Measurements from ENCODE around the gene CCDC85A.

The CCDC85A gene

DNA sequence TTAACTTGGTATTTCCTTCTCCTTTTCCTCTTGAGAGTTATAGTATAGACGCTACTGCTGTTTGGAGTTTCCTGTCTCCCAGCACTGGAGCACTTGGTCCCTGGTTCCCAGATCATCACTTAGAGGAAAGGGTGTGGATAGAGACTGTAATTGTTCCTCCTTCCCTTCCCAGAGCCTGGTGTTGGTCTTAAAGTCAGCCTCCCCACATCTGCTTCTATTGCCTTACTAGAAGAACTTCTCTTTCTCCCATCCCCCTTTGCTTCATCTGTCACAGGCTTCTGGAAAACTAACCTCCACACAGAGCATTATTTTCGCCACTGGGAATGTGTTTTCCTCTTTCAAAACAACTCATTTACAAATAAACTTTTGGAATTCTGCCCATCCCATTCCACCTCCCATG, 131.0 kb downstream of the CCDC85A start:
- no peak for DNase-seq

DNA sequence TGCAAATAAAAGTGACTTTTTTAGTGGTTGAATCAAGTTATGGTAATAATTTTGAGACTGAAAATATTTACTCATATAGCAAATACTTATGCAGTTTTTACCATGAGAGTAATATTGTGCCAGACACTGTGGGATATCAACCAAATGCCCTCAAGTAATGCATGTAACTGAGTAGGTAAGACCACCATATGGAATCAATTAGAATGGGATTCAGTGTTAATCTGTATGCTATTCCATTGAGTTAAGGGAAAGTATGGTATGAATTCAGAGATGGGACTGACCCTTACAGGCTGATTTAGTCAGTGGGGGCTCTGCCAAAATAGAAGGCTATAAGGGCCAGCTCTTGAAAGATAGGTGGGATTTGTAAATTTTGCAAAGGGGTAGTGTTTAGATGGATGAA, 131.6 kb downstream of the CCDC85A start:
- no peak for DNase-seq

DNA sequence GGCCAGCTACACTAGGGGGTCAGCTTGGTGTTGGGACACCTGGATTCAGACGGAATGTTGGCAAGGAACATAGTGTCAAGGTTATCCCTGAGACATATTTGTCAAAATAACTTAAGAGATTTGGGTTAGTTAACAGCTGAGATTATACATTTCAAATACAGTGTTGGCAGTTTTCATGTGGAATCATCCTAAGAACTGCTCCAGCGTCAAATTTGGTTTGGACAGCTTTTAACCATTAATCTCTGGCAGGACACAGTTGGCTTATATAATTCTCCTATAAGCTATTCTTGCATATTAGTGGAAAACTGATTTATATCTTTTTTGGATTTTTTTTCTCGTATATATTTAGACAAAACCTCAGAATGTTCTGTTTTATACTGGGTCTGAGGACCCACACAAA, 132.2 kb downstream of the CCDC85A start:
- no peak for DNase-seq

DNA sequence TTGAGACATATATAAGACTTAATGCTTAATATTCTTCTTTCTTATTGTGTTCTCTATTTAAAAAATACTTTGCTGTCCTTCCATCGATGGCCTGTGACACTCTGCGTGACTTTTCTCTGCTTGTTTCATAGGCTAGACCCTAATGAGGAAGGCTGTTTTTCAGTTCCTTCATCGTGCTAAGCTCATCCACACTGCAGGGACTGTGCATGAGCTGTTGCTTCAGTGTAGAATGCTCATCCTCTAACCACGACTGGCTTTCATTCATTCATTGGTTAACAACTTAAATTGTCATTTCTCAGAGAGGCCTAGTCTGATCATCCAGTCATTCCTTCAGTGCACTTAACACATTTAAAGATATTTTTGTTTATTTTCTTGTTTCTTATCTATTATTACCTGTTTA, 134.4 kb downstream of the CCDC85A start:
- DNase-seq, result no peak

DNA sequence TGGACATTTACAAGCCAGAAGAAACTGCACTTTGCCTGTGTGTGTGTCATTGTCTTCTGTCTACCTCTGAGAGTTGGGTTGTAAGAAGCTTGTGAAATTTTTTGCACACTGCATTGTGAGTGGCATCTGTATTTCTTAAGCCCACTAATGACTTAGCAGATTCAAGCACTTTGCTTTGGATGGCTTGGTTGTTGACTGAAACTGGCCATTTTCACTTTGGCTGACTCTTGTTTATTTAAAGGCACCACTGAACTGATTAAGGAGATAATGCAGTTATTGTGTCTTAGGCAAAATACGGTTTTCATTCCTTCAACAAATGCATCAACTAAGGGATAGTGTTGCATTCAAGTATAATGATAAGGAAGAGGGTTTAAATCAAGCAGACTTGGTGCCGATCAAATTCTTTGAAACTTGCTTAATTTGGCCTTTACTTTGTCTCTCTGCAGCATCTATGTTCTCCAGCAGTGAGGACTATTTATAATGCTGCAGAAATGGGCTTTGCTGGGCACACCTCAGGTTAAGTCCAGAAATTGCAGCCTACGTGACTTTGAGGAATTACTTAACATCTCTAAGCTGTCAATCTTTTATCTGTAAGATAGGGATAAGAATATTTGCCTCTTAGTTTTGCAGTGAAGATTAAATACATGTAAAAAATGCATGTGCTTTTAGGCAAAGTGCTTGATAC, 142.0 kb downstream of the CCDC85A start:
- DNase-seq, result no peak

DNA sequence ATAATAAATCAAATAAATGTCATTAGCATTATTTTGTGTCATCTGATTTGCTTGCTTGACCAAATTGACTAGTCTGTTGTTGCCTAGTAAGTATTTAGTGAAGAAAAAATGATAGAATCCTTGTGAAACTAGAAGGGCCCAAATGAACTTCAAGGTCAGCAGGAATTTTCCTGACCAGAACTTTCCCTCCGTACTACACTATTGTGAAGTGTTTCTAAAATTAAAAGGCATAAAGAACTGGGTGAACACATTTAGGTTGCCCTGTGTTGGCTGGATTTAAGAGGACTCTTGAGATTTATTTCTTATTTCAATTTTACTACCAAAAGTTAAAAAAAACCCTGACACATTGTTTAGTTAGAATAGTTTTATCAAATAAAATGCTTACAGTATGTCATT, 142.6 kb downstream of the CCDC85A start:
- DNase-seq, result no peak

DNA sequence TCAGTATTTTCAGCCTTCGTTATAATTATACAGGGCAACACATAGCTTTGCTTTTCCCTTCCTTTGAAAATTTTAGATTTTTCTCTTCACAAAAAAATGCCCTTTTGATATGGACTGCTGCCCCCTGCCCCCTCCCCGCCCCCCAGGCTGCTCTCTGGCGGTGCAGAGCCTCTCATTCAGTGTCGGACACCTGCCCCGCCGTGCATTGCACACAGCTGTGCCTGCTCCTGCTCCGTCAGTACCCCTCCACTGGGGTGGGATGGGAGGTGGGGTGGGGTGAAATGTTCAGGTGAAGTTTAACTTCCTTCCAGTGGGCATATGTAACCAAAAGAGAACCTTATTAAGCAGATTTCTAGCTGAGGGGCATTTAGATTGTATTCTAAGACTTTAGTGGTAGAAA, 148.0 kb downstream of the CCDC85A start:
- no peak for DNase-seq

DNA sequence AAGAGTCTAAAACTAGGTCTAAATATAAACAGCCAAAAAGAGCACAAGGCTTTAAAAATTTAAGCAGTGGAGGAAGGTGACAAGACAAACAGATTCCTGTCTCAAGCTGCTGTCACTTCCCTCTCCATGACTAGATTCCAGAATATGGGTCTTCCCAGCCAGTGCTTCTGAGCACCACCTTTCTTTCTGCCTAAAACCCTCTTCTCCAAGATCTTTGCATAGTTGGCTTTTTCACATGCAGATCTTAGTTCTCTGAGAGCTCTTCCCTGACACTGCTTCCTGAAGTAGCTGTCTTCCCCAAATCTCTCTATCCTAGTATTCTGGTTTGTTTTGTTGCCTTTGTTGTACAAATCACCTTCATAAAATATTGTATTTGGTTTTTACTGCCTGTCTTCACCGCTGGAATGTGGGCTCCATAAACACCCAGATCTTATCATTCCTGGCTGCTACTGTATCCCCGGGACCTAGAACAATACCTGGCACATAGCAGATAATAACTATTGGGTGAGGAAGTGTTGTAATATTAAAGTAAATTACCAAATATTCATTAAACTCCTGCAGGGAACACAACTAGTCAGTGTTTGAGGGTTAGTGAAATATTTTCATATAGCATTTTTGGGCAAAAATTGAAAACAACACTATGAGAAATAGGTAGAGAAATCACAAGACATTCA, 150.2 kb downstream of the CCDC85A start:
- no peak for DNase-seq

DNA sequence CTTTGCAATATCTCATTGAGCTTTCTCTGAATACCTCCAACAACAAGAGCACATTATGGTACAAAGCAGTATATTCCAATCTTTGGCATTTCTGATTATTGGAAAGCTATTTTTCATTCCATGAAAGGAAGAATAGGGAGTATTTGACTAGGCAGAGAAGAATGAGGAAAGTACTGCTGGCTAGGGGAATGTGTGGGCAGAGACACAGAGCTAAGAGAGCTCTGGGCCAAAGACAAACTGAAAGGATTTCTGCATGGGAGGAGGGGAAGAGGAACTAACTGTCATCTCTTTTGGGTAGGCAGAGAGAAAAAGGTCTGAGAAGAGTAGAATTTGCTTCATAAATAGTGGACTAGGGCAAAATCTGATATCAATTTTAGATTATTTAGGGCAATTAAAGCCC, 150.8 kb downstream of the CCDC85A start:
- DNase-seq, result no peak

DNA sequence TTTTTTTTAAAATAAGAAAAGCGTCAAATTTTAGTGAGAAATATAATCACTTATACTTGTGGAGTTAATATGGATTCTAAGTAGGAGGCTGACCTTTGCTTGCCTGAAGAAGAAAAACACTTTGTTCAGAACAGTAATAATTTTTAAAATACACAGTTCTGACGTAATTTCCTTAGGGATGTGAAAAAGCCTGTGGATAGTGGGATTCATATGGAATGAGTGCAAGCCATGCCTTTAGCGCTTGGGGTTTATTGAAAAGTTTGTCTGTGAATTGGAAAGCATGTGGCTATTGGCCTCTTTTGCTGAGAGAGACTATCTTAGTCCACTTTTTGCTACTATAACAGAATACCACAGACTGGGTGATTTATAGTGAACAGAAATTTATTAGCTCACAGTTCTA, 151.3 kb downstream of the CCDC85A start:
- DNase-seq, result no peak

DNA sequence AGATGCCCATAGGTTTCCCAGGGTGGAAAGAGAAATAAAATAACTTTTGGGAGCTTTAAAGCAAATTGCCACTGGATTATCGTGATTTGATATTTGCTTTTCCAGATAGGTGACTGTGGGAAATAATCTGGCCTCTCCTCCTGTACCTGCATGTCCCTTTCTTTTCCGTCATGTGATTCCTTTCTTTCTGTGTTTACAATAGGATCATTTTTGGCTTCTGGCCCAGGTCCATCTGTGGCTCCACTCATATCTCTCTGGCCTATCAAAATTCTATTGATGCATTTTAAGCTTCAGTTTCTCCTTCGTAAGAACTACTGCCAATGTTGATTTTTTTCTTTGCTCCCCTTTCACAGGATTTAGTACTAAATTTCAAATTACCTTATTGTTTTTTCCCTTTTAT, 153.6 kb downstream of the CCDC85A start:
- DNase-seq, result no peak

DNA sequence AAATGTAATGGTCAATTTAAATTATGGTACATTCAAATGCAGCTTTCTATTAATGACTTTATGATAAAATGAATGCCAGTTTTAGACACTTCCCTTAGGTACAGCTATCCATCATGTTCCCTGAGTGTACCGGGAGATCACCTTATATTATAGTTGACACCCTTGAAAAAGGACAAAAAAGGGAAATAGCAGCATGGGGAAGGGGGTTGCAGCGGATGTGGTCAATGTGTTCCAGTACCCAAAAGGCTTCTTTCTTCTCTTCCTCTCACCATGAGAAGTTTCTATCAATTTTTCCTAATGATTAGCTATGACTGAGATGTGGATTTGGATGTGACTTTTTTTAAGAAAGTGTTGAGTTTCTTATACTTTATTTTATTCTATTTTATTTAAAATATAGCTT, 154.4 kb downstream of the CCDC85A start:
- DNase-seq, result no peak

DNA sequence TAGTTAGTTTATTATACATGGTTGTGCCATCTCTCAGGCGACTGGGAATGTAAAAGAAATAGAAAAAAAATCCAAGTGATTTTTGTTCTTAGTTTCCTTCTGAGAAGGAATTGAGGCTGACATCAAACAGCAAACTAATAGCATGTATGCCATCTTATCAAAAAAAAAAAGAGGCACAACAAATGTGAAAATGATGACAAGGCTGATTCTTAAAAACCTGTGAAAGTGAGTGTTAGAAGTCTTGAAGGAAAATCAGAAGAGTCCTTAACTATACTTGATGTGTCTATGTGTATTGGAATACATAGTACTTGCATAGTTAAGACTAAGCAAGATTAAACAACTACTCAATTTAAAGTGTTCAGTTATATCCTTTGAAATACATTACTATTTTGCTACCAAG, 161.0 kb downstream of the CCDC85A start:
- DNase-seq, result no peak

DNA sequence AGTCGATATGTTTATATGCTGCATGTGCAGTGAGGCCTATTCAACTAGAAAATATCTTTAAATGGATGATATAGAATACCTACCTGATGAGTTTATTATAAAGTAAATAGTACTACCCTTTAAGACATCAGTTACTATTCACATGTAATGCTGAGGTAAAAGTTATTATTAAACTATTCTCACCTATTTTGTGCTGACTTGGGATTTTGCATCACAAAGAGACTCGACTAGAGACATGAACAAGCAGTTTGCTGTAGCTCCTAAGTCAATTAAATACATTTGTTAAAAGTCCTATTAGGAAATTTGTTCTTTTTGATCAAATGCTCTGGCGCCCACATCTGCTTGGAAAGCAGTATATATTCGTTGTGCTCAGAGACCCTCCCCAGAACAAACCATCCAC, 164.1 kb downstream of the CCDC85A start:
- no peak for DNase-seq

DNA sequence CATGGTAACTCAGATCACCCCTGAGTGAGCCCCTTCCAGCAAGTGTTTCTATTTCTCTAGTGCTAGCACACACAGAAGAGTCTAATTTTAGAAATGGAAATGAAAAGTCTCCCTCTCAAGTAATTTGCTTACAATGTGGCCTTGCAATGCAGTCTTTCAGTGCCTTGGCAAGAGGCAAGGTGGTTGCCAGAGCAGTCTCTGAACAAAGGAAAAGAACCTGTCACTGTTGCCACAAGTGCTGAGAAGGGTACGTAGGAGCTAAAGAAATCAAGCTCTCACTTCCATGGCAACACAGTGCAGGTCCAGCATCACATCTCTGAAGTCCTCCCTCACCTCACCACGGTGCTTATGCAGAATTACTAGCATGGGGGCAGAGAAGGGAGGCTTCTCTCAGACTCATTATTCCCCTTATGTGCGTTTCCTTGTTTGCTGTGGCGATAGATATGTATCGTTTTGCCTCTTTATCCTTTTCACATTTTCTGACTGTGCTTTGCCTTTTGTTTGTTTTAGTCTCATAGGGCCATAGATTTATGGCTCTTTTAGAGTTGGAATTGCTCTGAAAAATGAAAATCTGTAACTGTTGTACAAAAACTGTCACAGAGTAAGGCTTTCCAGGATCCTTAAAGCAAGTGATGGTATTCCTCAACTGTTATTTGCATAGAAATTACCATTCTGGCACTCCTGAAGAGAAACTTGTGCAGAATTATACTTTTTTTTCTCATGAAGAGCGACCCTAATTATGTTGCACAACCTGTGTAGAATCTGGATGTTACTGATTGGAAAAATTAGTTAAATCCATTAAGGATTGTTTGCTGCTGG, 164.8 kb downstream of the CCDC85A start:
- DNase-seq, result no peak

DNA sequence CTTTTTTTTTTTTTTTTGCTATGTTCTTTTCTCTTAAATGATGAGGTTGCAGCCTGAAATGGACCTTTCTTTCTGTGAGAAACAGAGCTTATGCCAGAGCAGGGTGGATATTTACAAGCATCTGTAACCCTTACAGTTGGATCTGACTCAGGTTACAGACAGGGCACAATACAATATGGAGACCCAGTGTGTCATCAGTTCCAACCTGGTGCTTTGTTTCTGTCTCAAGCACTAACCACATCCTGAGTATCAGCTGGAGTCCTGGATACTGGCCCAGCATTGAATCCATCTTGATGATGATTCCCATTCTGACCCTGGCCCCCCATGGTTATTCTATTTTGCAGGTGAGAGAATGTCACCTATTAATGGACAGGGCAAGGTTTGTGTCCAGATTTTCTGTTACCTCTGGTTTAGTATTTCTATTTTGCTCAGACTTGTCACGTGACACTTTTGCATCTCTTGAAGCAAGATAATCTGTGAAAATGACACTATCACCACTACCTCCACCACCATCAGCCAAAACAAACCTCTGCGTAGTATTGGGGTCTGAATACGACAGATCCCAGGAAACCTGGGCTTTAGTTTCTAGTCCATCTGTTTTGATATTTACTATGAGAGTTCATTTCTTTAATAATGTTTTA, 174.0 kb downstream of the CCDC85A start:
- no peak for DNase-seq

DNA sequence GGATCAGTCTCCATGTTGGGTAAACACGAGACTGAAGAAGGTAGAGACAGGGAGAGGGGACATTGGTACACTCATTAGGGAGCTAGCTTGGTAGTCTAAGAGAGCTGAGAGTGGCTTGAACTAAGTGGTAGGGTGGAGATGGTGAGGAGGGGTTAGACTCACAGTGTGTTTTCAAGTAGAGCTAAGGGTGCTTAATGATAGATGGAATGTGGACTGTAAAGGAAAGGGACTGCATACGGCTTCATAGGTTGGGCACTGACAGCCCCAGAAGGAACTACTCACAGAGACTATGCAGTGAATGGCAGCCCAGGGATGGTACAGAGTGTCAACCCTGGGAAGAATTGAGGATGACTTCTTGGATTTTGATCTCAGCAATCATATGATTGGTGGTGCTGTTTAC, 178.1 kb downstream of the CCDC85A start:
- no peak for DNase-seq

DNA sequence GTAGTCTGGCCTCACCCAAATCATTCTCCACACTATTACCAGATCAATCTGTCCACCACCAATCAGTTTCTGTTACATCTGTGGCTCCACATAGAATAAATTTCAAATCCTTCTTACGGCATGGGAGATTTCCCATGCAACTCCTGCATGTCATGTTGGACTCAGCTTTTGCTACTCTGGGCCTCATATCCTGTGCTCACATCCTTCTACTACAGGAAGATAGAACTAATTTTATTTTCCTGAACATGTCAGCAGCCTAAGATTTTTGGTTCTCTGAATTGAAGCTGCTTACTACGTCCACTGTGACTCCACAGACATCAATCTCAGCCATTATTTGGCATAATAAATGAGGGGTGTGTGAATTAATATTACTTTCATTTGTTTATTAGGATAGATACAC, 181.1 kb downstream of the CCDC85A start:
- DNase-seq, result no peak

DNA sequence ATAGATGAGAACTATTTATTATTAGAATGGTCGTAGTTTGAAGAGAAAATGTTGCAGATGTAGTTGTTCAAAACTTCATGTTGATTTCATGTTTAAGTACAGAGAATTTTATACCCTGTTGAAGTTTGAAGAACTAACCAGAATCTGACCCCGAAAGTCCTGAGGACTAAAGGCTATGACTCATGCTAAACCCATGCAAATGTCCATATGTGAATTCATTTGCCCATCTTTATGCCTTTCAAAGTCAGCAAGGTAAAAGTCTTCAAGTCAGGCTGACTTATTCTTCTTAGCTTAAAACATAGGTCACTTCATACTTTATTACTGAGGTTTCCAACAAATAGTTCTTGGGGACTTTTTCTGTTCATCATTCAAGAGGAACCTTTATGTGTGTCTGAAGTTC, 185.5 kb downstream of the CCDC85A start:
- DNase-seq, result no peak

DNA sequence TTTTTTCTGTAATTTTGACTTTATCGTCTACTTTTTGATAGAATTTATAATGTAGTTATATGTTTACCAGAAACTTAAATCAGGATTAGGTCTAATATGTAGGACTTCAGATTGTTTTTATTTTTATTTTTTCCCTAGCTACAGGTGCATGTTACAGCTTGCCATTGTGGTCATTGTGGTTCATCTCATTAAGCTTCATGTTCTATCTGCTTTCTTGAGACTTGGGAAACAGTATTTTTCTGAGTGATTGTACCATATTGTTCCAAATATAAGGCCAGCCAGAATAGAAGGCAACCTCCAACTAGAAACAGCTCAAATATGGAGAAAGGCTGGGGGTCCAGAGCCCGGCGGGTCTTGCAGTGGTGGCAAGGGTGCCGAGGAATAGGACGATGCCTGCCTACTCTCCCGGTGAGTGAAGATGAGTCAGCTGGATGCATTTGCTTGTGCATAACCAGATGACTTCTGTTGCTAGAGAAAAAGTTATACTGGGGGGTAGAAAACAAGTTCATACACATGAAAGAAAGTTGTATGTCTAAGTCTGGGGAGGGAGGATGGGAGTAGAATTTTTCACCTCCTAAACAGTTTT, 188.4 kb downstream of the CCDC85A start:
- no peak for DNase-seq

DNA sequence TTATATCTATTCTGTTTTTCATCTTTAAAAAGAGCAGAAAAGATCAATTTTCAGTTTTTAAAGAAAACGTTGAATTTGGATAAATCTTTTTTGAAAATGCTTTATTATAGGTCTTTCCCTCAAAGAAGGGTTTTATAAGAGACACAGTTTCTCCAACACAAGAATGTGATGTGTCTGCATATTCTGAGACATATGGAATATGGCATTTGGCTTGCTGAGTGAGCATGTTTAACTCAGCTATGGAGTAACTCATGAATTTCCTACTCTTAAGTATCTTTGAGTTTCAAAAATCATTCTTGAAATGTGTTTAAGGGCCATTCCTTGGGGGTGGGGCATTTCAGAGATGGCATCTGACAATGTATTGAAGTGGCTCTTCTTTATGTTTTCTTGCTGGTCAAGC, 191.5 kb downstream of the CCDC85A start:
- no peak for DNase-seq

DNA sequence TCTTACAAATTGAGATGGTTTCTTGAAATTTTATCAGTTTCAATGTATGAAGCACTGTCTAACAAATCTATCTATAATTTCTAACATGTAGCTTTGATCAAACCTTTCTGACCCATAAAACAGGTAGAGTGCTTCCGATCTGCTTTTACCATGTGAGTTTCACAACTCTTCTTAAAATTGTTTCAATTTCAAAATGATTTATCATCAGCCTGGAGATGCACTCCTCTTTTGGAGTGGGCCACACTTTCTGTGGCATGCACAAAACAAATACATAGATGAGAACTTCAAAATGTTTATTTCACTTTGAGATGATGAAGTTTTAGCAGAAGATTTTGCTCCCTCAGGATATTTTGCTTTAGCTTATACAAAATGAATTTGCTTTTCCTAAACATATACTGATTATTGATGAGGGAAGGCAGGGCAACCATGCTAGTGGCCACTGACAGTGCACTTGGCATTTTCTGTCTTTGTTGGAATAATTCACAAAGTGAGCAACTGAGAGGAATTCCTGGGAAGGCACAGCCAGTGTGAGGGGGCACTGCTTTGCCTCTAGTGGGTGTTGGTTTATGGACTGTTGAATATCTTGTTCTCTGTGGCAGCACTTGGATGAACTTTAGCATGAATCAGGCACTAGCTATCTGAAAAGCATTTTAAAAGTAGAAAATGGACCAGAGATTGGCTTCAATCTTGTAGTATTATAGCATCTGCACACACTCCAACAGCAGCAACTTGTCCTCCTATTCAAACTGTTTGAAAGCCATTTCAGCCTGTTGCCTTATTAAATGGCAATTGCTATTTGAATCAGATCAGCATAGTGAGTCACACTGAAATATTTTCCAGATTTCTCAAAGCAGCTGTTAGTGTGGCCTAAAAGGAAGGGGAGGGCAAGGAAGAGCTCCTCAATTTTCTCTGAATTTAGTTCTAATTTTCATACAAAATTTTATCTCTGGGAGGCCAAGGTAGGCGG, 193.2 kb downstream of the CCDC85A start:
- DNase-seq, result no peak
